GM10266 (cell line): Measurements from ENCODE around the gene MRPL42.

Source experiments
- DNase-seq: peaks from one replicate; pipeline ENCODE4 v3.0.0; 2012; ENCODE audit errors: extremely low spot score
- TF ChIP-seq, protein P1 (sequence below): IDR thresholded peaks from 2 replicates; pipeline ENCODE4 v1.5.1; 2012; ENCODE audit warnings: mild to moderate bottlenecking, low read depth; ENCODE audit not compliant: control insufficient read depth, insufficient read depth; ENCODE audit errors: missing control alignments

The MRPL42 gene

DNA sequence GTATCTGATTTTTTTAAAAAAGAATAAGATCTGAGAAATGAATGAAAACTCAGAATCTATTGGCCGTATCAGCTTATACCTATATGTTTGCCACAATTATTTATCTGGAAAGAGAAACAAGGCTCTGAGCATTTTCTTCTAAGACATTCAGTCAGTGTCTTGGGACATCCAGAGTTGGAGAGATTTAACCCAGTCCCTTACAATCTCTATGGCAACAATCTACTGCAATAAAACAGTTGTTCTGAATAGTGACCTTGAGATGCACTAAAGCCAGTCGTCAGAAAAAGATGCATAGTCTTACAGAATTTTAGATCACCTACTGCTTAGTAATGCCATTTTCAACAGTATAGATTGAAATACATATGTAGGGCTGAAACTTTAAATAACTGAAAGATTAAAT lies 53.1 kb downstream of the MRPL42 start:
- no peak for DNase-seq
- TF ChIP-seq, protein P1, sequence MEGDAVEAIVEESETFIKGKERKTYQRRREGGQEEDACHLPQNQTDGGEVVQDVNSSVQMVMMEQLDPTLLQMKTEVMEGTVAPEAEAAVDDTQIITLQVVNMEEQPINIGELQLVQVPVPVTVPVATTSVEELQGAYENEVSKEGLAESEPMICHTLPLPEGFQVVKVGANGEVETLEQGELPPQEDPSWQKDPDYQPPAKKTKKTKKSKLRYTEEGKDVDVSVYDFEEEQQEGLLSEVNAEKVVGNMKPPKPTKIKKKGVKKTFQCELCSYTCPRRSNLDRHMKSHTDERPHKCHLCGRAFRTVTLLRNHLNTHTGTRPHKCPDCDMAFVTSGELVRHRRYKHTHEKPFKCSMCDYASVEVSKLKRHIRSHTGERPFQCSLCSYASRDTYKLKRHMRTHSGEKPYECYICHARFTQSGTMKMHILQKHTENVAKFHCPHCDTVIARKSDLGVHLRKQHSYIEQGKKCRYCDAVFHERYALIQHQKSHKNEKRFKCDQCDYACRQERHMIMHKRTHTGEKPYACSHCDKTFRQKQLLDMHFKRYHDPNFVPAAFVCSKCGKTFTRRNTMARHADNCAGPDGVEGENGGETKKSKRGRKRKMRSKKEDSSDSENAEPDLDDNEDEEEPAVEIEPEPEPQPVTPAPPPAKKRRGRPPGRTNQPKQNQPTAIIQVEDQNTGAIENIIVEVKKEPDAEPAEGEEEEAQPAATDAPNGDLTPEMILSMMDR: no peak

DNA sequence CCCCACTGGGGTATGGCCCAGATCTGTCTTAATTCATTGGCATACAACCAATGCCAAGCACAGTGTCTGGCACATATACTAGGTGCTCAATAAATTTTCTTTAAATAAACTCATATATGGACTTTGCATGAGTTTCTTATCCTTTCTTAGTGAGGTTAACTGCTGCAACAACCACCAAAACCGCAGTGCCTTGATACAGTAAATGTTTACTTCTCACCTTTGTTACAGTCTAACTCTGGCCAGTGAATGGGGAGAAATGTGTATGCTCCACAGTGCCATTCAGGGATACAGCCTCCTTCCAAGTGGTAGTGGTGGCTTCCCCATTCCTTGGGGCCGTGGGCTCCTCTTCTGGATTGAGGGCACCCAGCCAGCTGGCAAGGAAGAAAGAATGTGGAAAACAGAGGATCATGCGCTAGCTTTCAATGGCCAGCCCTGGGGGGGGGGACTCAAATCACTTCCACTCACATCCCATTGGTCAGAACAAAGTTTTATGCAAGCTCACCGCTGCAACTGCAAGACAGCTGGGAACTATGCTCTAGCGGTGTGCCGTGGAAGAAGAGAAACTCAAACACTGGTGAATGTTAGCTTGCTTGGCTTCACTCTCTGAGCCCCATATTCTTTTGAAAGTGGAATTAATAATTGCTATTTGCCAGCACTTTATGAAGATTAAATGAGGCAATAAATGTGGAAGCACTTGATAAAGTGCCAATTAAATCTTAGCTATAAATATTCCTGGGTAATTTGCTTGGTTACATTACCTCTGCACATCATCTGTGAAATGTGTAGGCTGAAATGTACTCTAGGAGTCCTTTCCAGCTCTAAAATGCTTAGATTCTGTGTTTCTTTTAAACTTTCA lies 54.1 kb downstream of the MRPL42 start:
- TF ChIP-seq, protein P1: no peak
- no peak for DNase-seq

DNA sequence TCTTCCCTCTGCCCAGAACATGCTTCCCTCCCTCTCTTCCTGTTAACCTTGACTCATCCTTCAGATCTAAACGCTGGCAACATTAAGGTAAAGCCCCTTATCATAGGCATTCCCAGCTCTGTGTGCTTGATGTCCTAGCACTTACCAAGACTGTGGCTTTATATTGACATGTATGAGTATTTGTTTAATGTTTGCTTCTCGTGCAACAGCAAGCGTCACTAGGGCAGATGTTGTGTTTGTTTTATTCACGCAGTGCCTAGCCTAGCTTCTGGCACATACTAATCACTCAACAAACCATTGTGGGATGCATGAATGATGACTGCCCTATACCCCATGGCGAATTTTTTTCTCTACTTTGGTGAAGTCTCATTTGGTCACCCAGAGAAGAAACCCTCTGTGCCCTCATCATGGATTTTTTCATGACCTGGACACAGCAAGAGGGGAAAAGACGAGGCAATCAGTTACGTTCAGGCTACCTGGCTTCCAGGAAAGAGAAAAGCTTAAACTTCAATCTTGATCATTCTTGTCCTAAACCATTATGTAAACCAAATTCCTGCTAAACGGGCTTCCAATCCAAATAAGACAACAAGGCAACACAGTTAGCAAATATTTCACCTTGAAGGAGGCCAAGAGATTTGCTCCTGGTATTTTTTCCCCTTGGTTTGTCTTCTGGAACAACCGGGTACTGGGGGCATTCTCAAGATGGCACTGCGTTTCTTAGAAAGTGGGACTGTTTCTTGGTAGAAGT lies 57.2 kb downstream of the MRPL42 start:
- TF ChIP-seq, protein P1: no peak
- no peak for DNase-seq

DNA sequence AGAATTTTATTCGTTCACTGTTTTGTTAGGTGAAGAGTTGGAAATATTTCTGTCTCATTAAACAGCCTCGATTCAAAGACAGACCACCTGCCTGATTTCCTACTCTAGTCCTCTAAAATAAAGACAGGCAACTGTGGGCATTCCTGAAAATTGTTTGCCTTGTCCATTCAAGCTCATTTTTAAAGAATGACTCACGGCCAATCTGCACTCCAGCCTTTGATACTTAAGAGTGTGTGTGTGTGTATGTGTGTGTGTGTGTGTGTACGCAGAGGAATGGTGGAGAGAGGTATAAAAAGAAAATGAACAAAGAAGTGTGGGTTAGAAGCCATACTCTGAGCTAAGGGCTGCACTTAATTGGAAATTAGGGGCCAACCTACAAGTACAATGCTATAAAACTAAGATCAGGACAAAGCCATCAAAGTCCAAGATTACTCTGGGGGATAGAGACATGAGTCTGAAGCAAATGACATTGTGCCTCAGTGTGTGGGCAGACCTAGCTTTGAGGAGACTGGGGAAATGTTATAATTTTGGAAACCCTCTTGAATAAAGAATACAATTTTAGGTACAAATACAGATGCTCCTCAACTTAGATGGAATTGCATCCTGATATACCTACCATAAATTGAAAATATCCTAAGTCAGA lies 59.6 kb downstream of the MRPL42 start:
- no peak for DNase-seq
- TF ChIP-seq, protein P1: no peak

DNA sequence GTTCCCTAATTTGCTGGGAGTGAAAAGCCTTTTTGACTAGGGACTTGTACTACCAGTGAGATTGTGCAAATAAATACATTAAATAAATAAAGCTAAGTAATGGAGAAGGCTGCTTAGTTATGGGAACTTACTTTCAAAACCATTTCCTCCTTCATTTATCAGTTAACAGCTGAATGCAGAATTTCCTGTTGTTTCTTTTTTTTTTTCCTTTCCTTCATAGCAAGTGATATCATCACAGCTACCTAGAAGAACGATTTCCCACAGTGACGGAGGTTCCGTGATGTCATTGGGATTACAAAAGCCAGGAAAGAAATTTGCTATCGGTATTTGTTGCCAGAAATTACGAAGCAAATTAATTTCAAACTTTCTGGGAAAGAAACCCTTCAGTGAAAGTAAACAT lies 63.0 kb downstream of the MRPL42 start:
- TF ChIP-seq, protein P1: no peak
- no peak for DNase-seq

DNA sequence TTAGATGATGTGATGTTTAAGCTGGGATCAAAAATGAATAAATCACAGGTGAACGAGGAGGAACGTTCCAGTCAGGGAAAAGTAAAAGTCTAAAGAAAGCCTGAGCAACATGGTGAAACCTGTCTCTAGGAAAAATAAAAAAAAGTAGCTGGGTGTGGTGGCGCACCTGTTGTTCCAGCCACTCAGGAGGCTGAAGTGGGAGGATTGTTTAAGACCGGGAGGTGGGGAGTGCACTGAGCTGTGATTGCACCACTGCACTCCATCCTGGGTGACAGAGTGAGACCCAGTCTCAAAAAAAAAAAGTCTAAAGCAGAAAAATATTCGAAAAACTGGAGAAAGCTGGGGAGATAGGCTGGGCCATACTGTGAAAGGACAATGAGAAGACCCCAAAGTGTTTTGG lies 66.0 kb downstream of the MRPL42 start:
- TF ChIP-seq, protein P1: no peak
- no peak for DNase-seq
